ENCODE results near the gene GPR17.

Gene GPR17

DNA sequence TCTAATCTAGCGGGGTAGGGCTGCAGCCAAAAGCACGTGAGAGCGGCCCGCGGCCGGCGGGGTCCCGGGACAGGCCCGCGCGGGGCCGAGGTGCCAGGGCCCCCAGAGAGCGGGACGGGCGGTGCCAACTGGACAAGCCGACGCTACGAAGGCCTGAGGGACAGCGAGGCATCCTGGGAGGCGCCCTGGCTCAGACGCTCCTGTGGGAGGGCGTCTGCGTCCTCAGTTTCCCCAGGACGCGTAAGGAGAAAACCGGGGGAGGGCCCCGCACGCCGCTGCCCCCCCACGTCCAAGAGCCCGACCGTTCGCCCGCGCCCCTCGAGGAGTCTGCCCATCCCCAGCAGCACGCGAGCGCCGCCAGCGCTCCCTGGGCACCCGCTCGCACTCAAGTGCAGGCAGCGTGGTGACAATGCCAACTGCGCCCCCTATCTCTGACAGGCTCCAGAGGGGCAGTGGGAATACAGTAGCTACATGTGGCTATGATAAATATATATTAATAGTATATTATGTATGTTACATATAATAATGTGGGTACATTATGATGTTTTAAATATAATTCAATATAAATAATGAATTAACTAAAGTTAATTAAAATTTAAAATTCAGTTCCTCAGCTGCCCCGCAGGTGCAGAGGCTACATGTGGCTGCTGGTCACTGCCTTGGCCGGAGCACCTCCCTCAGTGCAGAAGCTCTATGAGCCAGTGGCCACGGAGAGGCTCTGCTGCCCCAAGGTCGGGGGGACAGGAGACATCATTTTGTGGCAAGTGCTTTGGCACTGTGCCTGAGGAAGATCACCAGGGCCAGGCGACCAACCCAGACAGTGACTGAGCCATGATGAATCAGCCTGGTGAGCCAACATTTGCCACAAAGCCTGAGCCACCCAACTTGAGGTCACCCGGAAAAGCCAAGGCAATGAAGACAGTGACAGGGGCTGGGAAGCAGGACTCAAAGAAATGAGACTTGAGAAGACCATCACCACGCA is 49.8 kb downstream of the GPR17 start:
- peak; percentile 47 for DNase-seq

DNA sequence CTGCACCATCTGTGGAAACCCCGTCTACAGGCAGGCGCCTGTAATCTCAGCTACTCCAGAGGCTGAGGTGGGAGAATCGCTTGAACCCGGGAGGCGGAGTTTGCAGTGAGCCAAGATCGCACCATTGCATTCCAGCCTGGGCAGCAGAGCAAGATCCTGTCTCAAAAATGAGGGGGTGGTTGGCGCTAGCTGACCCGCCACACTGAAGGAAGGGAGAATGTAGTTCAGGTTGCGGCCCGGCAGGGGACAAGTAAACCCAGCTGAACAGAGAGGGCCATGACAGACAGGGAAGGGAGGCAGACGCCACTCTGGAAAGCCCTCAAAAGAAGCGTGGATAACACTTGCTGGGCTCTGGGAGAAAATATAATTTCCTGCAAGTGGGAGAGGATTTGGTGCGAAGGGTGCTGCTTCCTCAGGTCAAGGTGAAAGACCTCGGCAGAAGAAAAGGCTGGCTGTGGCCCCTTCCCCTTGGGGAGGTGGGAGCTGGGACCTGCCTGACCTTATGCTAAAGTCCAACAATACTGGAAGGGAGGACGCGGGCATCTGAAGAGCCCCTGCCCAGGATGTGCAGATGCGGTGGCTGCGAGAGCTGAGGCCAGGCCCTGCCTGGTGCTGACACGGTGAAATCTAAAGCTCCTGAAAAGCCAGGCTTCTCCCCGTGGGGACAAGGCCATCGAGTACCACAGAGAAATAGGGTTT is 51.7 kb downstream of the GPR17 start:
- DNase-seq = no peak

DNA sequence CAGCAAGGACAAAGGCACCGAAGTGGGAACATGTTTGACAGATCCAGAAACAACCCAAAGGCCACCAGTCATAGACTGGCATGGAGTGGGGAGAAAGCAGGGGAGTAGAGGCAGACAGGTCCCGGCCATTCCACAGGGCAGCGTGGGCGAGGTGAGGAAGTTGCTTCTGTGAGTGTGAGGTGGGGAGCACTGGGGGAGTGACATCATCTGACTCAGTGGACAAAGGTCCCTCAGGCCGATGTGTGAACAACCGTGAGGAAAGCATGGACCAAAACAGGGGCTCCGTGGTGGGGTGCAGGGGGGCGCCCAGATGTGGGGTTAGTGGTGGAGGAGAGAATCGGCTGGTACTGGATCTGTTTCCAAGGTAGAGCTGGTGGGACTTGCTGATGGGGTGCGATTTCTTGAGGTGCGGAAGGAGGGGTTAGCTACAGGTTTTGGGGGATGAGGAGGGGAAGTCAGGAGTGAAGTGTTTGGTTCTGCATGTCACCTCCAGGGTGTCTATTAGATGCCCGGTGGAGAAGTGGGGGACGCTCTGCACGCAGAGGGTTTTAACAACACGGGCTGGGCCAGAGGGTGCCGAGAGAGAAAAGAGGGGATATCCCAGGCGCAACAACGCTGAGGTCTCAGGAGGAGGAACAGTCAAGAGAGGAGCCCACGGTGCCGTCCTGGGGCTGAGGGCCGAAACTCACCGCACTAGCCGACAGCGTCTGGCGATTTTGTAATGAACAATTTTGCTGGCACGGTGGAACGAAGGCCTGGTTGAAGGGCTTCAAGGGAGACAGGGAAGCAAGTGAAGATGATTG is 52.8 kb downstream of the GPR17 start:
- no peak for DNase-seq

DNA sequence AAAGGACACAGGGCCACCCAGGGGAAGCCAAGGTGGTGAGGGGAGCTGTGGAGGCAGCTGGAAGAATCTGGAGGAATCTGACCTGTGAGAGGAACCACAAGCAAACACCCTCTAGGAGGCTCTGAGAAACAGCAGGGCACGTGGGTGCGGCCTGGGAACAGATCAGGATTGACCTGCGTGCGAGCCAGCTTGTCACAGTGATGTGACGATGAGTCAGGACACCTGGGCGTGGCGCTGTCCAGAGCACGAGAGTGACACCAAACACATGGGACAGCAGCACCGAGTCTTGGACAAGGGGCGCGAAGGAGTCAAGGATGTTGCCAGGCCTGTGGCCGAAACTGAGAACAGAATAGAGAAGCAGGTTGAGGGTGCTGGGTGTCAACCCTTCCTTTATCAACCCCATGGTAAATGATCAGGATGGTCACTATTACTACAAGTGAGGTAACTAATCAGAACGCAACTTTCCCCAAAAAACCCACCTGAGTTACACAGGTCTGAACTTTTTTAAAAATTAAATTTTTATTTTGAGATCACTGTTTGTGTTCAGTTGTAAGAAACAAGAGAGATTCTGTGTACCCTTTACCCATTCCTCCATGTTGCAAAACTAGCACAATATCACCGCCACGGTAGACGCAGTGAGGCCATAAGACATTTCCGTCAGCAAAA is 54.7 kb downstream of the GPR17 start:
- DNase-seq = no peak

DNA sequence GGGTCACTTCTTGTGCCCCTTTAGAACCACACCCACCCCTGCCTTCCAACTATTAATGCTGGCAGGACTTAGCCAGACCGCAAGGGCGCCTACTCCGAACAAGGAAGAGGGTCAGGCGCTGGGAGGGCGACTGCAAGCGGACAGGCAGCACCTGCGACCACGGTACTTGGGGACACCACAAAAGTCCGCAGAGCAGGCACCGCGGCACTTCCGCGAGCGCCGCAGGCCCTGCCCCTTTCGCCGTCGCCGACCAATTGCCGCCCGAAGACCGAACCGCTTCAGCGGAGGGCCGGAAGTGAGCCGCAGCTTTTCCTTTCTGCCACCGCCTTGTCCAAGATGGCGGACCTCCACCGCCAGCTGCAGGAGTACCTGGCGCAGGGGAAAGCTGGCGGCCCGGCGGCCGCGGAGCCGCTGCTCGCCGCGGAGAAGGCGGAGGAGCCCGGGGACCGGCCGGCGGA is 55.3 kb downstream of the GPR17 start, which contains the start of gene SFT2D3:
TSS of gene SFT2D3 (plus strand) at position 305 of the 458 bp plus-strand sequence. CDS start at position 337, 32 bp downstream.
- DNase-seq = peak; percentile 89

DNA sequence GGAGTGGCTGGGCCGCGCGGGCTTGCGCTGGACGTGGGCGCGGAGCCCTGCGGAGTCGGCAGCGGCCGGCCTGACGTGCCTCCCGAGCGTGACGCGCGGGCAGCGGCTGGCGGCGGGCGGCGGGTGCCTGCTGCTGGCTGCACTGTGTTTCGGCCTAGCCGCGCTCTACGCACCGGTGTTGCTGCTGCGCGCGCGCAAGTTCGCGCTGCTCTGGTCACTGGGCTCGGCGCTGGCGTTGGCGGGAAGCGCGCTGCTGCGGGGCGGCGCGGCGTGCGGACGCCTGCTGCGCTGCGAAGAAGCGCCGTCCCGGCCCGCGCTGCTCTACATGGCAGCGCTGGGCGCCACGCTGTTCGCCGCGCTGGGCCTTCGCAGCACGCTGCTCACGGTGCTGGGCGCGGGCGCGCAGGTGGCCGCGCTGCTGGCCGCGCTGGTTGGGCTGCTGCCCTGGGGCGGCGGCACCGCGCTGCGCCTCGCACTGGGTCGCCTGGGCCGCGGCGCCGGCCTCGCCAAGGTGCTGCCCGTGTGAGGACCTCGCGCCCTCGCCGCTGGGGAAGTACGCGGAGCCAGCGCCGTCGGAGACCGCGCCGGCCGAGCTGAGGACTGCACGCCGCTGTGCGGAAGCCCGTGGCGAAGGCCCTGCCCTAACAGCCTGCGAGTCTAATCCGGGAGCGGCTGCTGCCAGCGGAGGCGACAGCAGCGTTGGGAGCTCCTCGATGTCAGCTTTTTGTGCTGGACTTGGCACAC is 55.9 kb downstream of the GPR17 start:
- DNase-seq = peak; percentile 82
